Measurements from ENCODE around the gene GHDC. TPM values are rescaled to one million over a fixed set of nuclear protein-coding genes. Genes with fewer than 3 reads are reported as not detected.

The GHDC gene
- polyA plus RNA-seq, 1 donor from 2014 or later: 3.2 TPM

- no peaks in the 10 kb centered on the region for H3K36me3 ChIP-seq (ENCODE audit: insufficient read depth, low read length)
- H4K20me1 ChIP-seq (ENCODE audit: insufficient read depth): no peaks in the 10 kb centered on the region
- no peaks in the 10 kb centered on the region for H3K27me3 ChIP-seq (ENCODE audit: insufficient read depth, low read depth, low read length)
- TF ChIP-seq MXI1 (conservative IDR thresholded peaks at IDR 0.05; ENCODE audit: poor library complexity, severe bottlenecking) (no peak), RAD21 (conservative IDR thresholded peaks at IDR 0.05) (no peak), CTCF (IDR thresholded peaks at IDR 0.05; ENCODE audit: poor library complexity, severe bottlenecking) (no peak), POLR2AphosphoS5 (IDR thresholded peaks at IDR 0.05) (no peak), TAF1 (IDR thresholded peaks at IDR 0.05; ENCODE audit: low read depth) (no peak), EZH2 (IDR thresholded peaks at IDR 0.05; ENCODE audit: borderline replicate concordance, insufficient read depth, low read length, poor library complexity, severe bottlenecking) (no peak), EP300 (conservative IDR thresholded peaks at IDR 0.05; ENCODE audit: poor library complexity, severe bottlenecking) (no peak), SMC3 (conservative IDR thresholded peaks at IDR 0.05; ENCODE audit: poor library complexity) (no peak)
- TF ChIP-seq, protein P1, sequence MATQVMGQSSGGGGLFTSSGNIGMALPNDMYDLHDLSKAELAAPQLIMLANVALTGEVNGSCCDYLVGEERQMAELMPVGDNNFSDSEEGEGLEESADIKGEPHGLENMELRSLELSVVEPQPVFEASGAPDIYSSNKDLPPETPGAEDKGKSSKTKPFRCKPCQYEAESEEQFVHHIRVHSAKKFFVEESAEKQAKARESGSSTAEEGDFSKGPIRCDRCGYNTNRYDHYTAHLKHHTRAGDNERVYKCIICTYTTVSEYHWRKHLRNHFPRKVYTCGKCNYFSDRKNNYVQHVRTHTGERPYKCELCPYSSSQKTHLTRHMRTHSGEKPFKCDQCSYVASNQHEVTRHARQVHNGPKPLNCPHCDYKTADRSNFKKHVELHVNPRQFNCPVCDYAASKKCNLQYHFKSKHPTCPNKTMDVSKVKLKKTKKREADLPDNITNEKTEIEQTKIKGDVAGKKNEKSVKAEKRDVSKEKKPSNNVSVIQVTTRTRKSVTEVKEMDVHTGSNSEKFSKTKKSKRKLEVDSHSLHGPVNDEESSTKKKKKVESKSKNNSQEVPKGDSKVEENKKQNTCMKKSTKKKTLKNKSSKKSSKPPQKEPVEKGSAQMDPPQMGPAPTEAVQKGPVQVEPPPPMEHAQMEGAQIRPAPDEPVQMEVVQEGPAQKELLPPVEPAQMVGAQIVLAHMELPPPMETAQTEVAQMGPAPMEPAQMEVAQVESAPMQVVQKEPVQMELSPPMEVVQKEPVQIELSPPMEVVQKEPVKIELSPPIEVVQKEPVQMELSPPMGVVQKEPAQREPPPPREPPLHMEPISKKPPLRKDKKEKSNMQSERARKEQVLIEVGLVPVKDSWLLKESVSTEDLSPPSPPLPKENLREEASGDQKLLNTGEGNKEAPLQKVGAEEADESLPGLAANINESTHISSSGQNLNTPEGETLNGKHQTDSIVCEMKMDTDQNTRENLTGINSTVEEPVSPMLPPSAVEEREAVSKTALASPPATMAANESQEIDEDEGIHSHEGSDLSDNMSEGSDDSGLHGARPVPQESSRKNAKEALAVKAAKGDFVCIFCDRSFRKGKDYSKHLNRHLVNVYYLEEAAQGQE (IDR thresholded peaks at IDR 0.05; ENCODE audit: borderline replicate concordance): no peak
- H3K4me2 ChIP-seq (ENCODE audit: low read length): no peak overlapping the region
- H3K27ac ChIP-seq (ENCODE audit: low read length): no peak overlapping the region
- H3K9ac ChIP-seq (ENCODE audit: low read length): no peak overlapping the region
- no peaks in the 10 kb centered on the region for H3F3A ChIP-seq (ENCODE audit: insufficient read depth, low read length, poor library complexity, severe bottlenecking)
- H3K79me2 ChIP-seq (replicated peaks; ENCODE audit: insufficient read depth, low read length): no peaks in the 10 kb centered on the region
- no peak overlapping the region for H3K4me3 ChIP-seq (ENCODE audit: low read length)
- no peak overlapping the region for H2AFZ ChIP-seq (ENCODE audit: low read depth, low read length)
- H3K9me3 ChIP-seq (ENCODE audit: low read length): no peaks in the 10 kb centered on the region
- H3K9me2 ChIP-seq (ENCODE audit: insufficient read depth, low read length): no peaks in the 10 kb centered on the region
These were observed 28.0 kb downstream of the GHDC start for GRCh38 chr17:42166196-42166763.

DNA sequence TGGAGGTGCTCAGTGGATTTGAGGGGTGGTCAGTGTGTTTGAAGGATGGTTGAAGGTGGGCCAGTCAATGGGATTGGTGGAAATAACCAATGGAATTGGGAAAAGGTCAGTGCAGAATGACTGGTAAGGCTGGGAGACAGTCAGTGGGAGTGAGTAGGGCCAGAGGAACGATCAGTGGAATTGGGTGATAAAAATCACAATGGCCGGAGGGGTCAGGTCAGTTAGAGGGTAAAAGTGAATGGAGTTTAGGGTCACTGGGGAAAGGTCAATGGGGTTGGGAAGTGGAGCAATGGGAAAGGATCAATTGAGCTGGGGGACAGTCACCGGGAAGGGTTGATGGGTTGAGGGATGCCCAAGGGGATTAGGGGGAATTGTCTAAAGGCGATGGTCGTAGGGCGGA lies 28.5 kb downstream of the GHDC start:
- no peaks in the 10 kb centered on the region for H3F3A ChIP-seq (ENCODE audit: insufficient read depth, low read length, poor library complexity, severe bottlenecking)
- no peak overlapping the region for H3K27ac ChIP-seq (ENCODE audit: low read length)
- H3K9ac ChIP-seq (ENCODE audit: low read length): no peak overlapping the region
- no peaks in the 10 kb centered on the region for H3K9me3 ChIP-seq (ENCODE audit: low read length)
- no peaks in the 10 kb centered on the region for H3K27me3 ChIP-seq (ENCODE audit: insufficient read depth, low read depth, low read length)
- no peaks in the 10 kb centered on the region for H4K20me1 ChIP-seq (ENCODE audit: insufficient read depth)
- H3K4me2 ChIP-seq (ENCODE audit: low read length): no peak overlapping the region
- no peak overlapping the region for H2AFZ ChIP-seq (ENCODE audit: low read depth, low read length)
- no peaks in the 10 kb centered on the region for H3K36me3 ChIP-seq (ENCODE audit: insufficient read depth, low read length)
- TF ChIP-seq MXI1 (conservative IDR thresholded peaks at IDR 0.05; ENCODE audit: poor library complexity, severe bottlenecking) (no peak), CTCF (IDR thresholded peaks at IDR 0.05; ENCODE audit: poor library complexity, severe bottlenecking) (no peak), EP300 (conservative IDR thresholded peaks at IDR 0.05; ENCODE audit: poor library complexity, severe bottlenecking) (no peak), POLR2AphosphoS5 (IDR thresholded peaks at IDR 0.05) (no peak), TAF1 (IDR thresholded peaks at IDR 0.05; ENCODE audit: low read depth) (no peak), EZH2 (IDR thresholded peaks at IDR 0.05; ENCODE audit: borderline replicate concordance, insufficient read depth, low read length, poor library complexity, severe bottlenecking) (no peak), RAD21 (conservative IDR thresholded peaks at IDR 0.05) (no peak), SMC3 (conservative IDR thresholded peaks at IDR 0.05; ENCODE audit: poor library complexity) (no peak)
- TF ChIP-seq, protein P1 (IDR thresholded peaks at IDR 0.05; ENCODE audit: borderline replicate concordance): no peak
- H3K4me3 ChIP-seq (ENCODE audit: low read length): no peak overlapping the region
- no peaks in the 10 kb centered on the region for H3K79me2 ChIP-seq (replicated peaks; ENCODE audit: insufficient read depth, low read length)
- no peaks in the 10 kb centered on the region for H3K9me2 ChIP-seq (ENCODE audit: insufficient read depth, low read length)

Data from neural cell (in vitro differentiated cells).